Stimulated activated CD4-positive, alpha-beta T cell treated with anti-CD3 and anti-CD28 coated beads, Interleukin-1b, Interleukin-23, amount 100 ng/mL, for 1 hour (primary cell): ENCODE data around the gene CYTL1.
"Not testable (repeated sequence)": the region's sequence is repeated elsewhere in the genome, so short reads cannot be mapped to it uniquely, and the experiment has no call there.

Experiments
- DNase-seq, 2 donors: peaks; one replicate each; pipeline ENCODE4 v3.0.0-alpha.2; 2020; ENCODE audit warnings: low read depth in 2 of 2

Gene CYTL1

DNA sequence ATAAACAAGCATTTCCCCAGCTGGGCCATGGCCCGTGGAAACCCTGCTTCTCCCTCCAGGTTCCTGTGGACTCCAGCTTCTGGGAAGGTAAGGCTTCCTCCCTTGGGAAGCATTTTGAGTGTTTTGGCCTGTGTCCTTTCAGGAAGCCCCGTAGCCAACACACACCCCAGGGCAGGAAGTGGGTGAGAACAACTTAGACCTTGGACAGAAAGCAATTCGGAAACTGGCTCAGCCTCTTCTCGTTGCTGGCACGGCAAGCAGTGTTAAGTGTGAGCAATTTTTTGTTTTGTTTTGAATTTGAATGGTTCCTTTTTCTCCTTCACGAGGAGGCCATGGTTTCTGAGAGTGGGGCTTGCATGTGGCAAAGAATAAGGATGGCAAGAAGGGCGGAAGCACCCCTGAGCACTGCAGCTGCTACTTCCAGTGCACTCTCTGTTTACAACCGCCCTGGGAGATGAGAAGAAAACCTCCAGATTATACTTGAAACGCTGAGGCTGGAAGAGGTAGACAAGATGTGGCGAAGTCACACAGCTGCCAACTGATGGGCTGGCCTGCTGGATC is 14.1 kb upstream of the CYTL1 start:
- DNase-seq = no peak

DNA sequence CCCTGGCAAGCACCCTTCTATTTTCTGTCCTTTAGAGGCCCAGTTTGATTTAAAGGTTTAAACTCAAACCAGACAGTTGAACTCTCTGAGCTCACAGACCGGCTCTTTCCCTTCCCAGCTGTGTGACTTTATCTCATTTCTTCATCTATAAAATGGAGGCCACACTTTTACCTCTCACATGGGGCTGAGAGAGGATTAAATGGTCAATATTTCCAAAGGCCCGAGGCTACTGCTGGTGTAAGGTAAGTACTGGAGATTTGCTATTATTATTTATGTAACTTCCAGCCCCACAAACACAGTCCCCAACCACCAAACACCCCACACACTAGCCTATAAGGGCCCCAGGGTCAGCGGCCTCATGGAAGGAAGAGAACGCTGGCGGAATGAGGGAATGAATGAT is 13.6 kb upstream of the CYTL1 start:
- DNase-seq = no peak

DNA sequence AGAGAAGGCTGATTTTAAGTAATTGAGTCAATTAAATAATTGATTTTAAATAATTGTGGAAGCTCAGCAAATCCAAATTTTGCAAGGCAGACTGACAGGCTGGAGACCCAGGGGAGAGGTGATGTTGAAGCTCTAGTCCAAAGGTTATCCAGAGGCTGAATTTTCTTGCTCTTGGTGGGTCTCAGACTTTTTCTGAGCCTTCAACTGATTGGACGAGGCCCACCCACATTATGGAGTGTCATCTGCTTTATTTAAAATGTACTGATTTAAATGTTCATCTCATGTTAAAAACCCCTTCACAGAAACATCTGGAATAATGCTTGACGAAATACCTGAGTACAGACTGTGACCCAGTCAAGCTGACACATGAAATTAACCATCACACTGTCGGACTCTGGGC is 11.7 kb upstream of the CYTL1 start:
- no peak for DNase-seq

DNA sequence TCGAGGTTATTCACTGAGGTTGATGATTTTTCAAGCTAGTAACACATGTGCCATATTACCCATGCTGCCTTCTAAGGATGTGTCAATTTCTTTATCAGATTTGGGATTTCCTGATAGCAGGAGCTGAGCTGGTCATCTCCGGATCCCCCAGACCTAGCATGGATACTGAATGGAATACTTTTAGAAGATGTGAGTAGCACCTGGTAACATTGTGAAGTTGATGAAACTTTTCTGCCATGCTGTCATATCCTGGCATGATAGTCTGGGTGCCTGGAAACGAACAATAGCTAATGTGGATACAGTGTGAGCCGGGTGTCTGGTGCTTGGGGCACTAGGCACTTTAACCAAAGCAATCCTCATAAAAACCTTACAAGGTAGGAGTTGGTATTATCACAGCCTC is 11.0 kb upstream of the CYTL1 start:
- DNase-seq = no peak

DNA sequence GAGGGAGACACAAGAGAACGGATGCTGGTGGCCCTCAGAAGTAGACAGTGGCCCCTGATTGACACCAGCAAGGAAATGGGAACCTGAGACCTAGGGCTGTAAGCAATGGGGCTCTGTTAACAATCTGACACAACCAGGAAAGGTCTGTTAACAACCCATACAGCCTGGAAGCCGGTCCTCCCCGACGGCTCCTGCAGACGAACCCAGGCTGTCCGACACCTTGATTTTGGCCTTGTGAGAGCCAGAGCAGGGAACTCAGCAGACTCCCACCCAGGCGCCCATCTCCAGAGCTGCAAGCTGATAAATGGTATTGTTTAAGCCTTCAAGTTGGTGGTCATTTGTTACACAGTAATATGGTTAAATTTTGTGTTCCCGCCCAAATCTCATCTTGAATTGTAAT is 10.2 kb upstream of the CYTL1 start:
- no peak for DNase-seq

DNA sequence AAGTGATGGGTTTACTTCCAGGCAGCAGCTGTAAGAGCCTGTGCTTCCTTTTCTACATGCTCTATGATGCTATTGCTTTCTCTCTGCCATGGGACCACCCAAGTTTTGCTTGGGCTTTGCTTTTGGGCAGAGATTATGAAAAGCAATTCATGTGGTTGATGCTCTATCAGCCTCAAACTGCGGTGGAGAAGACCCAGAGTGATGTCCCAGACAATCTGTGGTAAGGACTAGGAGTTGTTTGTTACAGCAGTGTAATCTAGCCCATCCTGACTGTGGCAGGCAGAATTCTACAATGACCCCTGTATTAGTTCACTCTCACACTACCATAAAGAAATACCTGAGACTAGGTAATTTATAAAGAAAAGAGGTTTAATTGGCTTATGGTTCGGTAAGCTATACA is 9.2 kb upstream of the CYTL1 start:
- DNase-seq = no peak

DNA sequence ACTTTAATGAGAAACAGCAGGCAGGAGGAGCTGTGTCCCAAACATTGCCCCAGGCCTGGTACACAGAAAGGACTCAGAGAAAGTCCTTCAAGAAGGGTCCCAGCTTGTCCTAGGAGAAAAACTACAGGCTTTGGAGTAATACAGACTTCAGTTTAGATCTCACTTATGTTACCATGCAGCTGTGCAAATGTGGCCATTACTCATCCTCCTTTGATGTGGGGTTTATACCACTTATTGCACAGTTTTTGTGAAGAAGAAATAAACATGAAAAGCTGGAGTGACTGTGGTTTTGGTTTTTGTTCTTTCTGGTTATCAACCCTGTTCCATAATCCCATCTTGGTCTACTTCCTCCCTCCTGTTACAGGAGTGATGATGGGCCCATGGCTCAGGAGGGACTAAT is 8.1 kb upstream of the CYTL1 start:
- no peak for DNase-seq

DNA sequence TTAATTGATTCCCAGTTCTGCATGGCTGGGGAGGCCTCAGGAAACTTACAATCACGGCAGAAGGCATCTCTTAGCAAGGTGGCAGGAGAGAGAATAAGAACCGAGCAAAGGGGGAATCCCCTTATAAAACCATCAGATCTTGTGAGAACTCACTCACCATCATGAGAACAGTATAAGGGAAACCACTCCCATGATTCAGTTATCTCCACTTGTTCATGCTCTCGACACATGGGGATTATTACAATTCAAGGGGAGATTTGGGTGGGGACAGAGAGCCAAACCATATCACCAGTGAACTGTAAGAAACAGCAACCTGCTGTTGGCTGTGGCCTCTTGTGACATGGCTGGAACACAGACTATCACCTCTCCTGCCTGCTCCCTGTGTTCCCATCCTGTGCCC is 7.1 kb upstream of the CYTL1 start:
- DNase-seq = no peak

DNA sequence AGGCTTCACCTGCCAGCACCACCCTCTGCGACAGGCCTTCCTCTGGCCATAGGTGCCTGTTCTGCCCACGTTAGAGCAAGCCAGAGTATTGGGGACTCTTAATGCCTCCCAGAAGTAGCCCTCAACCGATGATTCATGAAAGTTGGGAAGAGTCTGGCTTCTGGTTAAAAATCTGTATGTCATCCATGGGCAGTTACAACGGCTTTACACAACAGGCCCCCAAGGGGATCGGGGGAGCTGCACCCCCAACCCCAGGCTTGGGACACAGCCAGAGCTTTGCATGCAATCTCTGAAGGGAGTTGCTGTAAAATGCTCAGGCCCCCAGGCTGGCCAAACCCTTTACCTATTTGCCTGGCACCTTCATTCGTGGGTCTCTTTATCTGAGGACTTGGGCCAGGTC is 5.4 kb upstream of the CYTL1 start:
- DNase-seq = no peak

DNA sequence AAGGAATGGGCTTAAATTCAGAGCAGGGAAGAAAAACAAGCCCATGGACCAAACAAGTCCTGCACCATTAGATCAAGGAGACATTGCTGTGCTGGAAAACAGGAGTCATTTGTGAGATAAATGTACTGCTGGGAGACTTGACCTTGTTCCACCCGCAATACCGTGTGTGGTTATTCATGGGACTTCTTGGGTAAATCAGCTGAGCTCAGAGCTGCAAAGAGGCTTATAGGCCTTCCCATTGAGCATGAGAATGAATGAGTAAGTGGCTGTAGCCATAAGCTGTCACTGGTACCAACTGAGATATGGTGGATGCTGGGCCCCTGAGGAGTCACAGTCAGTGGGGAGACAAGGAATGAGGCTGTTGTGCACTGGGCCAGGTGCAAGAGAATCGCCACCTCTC is 2.3 kb upstream of the CYTL1 start:
- DNase-seq = no peak

DNA sequence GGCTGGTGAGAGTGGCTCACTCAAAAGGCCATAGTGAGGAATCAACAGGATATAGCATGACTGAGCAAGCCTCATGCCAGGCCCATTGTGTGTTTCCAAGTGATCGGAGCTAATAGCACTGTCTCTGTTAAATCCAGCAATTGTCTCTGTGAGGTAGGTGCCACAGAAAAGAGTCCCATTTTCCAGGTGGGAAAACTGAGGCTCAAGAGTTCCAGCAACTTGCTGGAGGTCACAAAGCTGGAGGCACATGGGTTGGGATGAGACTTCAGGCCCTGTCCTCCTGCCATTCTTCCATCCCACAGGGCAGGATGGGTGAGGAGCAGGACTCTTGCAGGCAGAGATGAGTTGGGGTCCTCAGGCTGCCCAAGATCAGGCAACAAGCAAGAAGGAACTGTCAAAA is 1.1 kb upstream of the CYTL1 start:
- DNase-seq = no peak

DNA sequence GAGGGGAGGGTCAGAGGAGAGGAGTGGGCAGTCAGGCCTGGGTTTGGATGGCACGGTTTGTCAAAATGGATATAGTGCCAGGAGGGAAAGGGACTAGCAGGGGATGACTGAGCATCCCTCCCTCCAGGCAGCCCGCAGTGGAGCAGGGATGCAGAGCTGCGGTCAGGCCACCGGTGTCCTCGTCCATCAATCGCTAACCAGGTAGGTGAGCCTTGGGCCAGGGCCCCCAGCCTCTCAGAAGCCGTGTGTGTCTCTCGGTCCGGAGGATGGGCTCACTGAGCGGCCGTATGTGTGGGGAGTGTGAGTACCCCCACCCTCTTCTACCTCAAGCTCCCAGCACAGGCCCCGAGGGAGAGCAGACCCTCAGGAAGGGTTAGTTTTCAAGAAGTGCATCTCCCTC is 538 bp upstream of the CYTL1 start:
- DNase-seq = no peak

DNA sequence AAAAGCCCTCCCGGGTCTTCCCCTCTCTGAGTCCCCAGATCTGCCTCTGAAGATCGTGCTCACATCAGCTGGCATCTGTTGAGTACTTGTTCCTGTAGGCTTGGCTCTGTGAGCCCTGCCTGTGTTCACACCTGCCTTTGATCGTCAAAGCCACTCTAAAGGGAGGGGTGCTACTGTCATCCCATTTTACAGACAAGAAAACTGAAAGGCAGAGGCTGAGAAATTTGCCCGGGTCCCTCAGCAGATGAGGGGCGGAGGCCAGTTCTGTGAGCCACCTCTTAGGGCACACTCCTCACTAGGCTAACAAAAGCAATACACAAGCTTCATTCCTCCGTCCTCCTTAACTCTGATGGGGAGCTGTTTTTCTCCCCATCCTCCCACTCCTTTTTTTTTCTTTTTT is 655 bp downstream of the CYTL1 start:
- no peak for DNase-seq

DNA sequence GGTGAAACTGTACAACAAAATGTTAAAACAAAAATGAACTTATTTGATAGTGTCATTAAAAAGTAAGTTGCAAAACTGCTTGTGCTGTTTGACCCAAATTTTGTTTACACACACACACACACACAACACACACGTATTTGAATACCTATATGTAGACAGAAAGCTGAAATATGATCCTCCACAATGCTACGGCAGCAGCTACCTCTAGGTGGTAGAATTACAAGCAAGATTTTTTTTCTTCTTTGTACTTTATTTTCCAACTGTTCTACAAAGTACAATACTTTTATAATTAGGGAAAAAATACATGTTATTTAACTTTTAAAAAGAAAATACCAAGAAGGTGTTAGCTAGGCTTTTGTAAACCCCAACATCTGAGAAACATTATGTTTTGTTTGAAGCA is 1.2 kb downstream of the CYTL1 start:
- DNase-seq = no peak

DNA sequence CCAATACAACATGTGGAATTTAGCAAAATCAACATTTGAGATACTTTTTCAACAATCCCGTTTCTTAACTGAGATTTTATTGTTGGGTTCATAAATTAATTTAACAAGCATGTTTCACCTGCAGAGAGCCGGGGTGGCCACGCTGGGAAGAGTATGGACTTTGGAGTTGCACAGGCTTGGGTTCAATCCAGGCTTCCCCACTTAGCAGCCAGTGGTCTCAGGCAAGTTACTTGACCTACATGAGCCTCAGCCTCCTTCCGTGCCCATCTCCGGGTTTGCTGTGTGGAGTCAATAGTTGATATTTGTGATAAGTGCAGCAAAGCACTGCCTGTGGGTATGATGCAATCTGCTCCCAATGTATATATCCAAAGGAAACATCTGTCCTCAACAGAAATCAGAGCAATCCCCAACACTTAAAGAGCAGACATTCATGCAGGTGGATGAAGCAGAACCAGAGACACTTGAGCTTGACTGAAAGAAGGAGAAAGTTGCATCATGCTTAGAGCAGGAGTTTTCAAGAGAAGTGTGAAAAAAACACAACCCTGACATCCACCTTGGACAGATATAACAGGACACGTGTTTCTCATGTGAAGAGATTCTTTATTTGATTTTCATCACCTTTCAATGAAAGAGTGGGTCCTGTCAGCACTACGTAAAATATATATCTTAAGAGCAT is 5.1 kb downstream of the CYTL1 start:
- DNase-seq = no peak

DNA sequence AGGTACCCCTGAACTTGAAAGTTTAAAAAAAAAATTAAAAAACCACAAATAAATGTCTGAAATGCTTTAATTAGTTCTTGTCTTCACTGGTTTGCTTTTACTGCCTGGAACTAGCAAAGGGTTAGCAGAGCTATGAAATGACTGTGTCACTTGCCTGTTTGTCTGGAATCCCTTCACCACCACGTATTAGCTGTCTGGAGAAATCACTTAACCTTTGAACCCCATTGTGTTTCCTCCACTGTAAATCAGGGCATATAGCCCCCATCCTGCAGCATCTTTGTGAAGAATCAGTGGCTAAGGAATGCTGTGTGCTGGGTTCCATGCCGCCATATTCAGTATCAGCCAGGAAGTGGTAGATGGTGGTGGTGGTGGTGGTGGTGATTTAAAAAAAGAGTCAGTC is 6.3 kb downstream of the CYTL1 start:
- DNase-seq = no peak

DNA sequence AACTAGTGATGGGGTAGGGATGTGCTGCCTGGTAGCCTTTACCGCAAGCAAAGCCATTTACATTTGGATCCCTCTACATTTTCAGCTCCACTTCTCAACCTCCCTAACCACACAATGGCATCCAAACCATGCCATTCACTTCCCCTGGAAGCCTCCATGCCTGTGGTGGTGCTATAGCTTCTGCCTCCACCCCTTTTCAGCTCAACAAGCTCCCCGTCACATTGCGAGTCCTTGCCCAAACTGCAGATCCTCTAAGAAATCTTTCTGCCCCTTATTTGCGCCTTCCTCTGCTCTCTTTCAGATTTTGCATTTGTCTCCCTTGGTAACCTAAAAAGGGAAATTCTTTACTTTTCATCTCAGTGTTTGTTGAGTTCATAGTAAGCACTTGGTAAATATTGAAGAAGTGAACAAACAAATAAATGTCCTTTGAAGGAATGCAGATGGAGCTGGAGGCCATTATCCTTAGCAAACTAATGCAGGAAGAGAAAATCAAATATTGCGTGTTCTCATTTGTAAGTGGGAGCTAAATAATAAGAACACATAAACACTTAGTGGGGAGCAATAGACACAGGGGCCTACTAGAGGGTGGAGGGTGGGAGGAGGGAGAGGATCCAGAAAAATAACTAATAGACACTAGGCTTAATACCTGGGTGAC is 6.9 kb downstream of the CYTL1 start:
- DNase-seq = no peak

DNA sequence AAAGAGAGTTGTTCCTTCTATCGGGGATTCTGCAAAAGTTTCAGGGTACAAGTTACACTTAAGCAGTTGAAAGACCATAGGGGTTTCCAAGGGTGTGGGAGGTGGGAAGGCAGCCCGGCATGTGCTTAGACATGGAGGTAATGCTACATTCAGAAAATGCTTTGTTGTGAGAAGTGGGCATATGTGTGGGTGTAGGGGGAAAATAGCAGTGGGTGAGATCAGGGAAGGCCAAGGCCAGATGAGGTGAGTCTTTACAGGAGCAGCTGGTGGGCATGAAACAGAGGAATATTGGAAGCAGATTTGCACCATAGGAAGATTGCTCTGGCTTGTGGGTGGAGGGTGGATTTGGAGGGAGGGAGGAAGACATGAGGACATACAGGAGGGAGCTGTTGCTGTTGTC is 8.3 kb downstream of the CYTL1 start:
- DNase-seq = no peak

DNA sequence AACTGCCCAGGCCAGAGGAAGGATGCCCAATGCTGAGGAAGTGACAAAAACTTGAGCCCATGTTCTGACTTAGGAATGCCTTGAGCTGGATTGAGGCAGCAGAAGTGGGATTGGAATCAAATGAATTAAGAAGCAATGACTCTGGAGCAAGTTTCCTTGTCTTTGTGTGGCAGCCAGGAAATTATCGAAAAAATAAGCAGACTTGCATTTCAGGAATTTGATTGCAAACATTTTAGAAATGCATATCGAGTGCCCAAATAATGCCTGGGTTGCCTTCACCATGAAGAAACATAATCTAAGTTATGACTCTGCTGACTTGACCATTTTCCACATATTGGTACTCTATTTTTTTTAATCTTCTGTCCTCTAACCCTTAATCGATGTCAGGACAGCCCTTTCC is 9.5 kb downstream of the CYTL1 start:
- no peak for DNase-seq

DNA sequence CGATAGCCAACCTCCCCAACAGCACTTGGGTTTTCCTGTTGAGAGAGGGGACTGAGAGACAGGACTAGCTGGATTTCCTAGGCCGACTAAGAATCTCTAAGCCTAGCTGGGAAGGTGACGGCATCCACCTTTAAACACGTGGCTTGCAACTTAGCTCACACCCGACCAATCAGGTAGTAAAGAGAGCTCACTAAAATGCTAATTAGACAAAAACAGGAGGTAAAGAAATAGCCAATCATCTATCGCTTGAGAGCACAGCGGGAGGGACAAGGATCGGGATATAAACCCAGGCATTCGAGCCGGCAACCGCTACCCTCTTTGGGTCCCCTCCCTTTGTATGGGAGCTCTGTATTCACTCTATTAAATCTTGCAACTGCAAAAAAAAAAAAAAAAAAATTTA is 12.3 kb downstream of the CYTL1 start:
- DNase-seq = not testable (repeated sequence)

DNA sequence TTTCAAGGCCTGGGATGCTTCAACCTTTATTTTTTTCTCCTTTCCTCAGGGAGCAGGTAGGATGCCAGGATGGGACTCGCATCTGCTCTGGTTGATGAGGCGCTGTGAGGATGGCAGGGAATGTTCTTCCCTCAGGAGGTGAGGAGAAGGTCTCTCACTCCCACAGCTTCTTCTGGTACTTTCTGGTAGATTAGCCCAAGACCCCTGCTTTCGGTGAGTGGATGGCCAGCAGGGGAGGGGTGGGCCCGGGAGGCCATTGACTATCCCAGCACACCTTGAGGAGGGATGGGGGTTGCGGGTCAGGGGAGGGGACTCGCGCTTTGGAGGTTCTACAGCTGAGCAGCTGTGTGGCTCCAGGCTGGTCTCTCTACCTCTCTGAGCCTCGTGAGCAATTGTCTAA is 14.8 kb downstream of the CYTL1 start:
- DNase-seq = no peak

DNA sequence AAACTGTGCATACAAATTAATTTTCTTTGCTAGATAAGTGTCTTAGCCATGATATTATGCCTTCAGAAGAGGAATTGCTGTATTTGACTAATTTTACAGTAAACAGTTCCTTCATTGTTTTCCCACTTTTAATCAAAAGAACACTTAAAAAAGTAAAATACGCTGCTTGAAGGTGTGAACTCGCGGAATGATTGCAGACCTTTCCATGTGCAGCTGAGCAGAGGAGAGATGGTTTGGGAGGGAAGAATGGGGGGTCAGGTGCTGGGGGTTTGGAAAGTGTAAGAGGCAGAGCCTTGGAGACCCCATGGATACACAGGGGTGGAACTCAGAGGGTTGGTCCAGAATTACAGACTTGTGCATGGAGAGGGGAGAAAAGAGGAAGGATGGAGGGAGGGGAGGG is 15.3 kb downstream of the CYTL1 start:
- no peak for DNase-seq

DNA sequence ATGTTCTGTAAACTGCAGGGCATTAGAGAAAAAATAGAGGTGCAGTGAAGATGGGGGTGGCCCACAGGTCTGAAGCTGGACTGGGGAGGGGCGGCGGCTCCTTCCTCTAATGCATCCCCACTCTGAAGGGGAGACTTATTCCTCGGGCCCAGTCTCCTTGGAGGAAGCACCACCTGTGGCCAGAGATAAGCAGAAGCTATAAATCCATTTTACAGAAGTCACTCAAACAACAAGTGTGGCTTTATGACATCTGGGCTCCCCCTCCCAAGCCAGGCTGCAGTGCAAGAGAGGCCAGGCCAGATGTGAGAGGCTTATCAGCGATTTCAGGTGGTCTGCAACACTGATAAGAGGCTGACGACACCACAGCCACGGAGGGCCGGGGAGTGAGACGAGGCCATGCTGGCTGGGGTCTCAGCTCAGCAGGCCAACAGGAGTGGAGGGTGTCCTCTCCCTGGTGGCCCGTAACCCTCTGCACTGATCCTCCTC is 15.8 kb downstream of the CYTL1 start:
- DNase-seq = no peak

DNA sequence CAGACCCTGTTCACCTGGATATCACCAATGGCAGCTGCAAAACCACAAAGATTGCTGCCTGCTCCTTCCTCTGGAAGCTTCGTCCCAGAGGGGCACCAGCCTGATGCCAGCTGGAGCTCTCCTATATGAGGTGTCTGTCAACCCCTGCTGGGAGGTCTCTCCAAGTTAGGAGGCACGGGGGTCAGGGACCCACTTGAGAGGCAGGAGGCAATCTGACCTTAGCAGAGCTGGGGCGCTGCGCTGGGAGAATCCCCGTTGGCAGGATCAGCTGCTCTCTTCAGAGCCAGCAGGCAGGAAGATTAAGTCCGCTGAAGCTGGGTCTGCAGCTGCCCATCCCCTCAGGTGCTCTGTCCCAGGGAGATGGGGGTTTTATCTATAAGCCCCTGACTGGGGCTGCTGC is 17.6 kb downstream of the CYTL1 start:
- DNase-seq = not testable (repeated sequence)
